ENCODE data around the gene C14orf119. TPM values are rescaled to one million over a fixed set of nuclear protein-coding genes. Genes with fewer than 3 reads are reported as not detected.
"Not testable (repeated sequence)": the region's sequence is repeated elsewhere in the genome, so short reads cannot be mapped to it uniquely, and the experiment has no call there.

The C14orf119 gene
- total RNA-seq, 2 donors from 2014 or later, result 18.0 to 18.4 TPM

- Histone ChIP-seq H3K4me3 (no peak overlapping the region), H3K4me1 (ENCODE audit: control insufficient read depth in 1 of 2, low read depth in 2 of 2) (no peaks in the 10 kb centered on the region), H3K9me3 (no peaks in the 10 kb centered on the region), H3K36me3 (no peaks in the 10 kb centered on the region), H3K27ac (no peak overlapping the region), H3K27me3 (replicated peaks; ENCODE audit: insufficient read depth) (no peaks in the 10 kb centered on the region)
- ATAC-seq (ENCODE audit: insufficient number of reproducible peaks, low FRiP score, low read depth), result no peak
- DNase-seq (ENCODE audit: low spot score), result no peak
- no peak for TF ChIP-seq CTCF (IDR thresholded peaks at IDR 0.05)
Measured at GRCh38 chr14:23106747-23107045, 11.4 kb downstream of the C14orf119 start.

- H3K36me3 ChIP-seq; H3K4me3 ChIP-seq; ATAC-seq (ENCODE audit: insufficient number of reproducible peaks, low FRiP score, low read depth); H3K27me3 ChIP-seq (replicated peaks; ENCODE audit: insufficient read depth); DNase-seq (ENCODE audit: low spot score); H3K4me1 ChIP-seq (ENCODE audit: control insufficient read depth in 1 of 2, low read depth in 2 of 2); H3K9me3 ChIP-seq; H3K27ac ChIP-seq: not testable (repeated sequence)
Measured at GRCh38 chr14:23107620-23108019, 12.3 kb downstream of the C14orf119 start.

GRCh38 chr14:23108169-23108568 lies 12.9 kb downstream of the C14orf119 start:
- H3K9me3 ChIP-seq; H3K4me1 ChIP-seq (ENCODE audit: control insufficient read depth in 1 of 2, low read depth in 2 of 2); DNase-seq (ENCODE audit: low spot score); H3K27ac ChIP-seq; H3K27me3 ChIP-seq (replicated peaks; ENCODE audit: insufficient read depth); H3K4me3 ChIP-seq; H3K36me3 ChIP-seq; ATAC-seq (ENCODE audit: insufficient number of reproducible peaks, low FRiP score, low read depth): not testable (repeated sequence)

GRCh38 chr14:23109769-23110168 lies 14.5 kb downstream of the C14orf119 start:
- Histone ChIP-seq H3K27ac (no peak overlapping the region), H3K27me3 (replicated peaks; ENCODE audit: insufficient read depth) (no peaks in the 10 kb centered on the region), H3K4me3 (no peak overlapping the region), H3K4me1 (ENCODE audit: control insufficient read depth in 1 of 2, low read depth in 2 of 2) (no peaks in the 10 kb centered on the region), H3K9me3 (no peaks in the 10 kb centered on the region), H3K36me3 (no peaks in the 10 kb centered on the region)
- DNase-seq (ENCODE audit: low spot score), result no peak
- ATAC-seq (ENCODE audit: insufficient number of reproducible peaks, low FRiP score, low read depth), result no peak
- TF ChIP-seq CTCF (IDR thresholded peaks at IDR 0.05), result no peak

- no peaks in the 10 kb centered on the region for H3K9me3 ChIP-seq
- TF ChIP-seq CTCF (IDR thresholded peaks at IDR 0.05), result no peak
- ATAC-seq (ENCODE audit: insufficient number of reproducible peaks, low FRiP score, low read depth), result no peak
- H3K27me3 ChIP-seq (replicated peaks; ENCODE audit: insufficient read depth), result no peaks in the 10 kb centered on the region
- no peak for DNase-seq (ENCODE audit: low spot score)
- no peak overlapping the region for H3K27ac ChIP-seq
- no peaks in the 10 kb centered on the region for H3K4me1 ChIP-seq (ENCODE audit: control insufficient read depth in 1 of 2, low read depth in 2 of 2)
- H3K36me3 ChIP-seq, result no peaks in the 10 kb centered on the region
- H3K4me3 ChIP-seq, result no peak overlapping the region
Measured at GRCh38 chr14:23110579-23111365, 15.5 kb downstream of the C14orf119 start.

- no peak for TF ChIP-seq CTCF (IDR thresholded peaks at IDR 0.05)
- H3K27ac ChIP-seq, result no peak overlapping the region
- ATAC-seq (ENCODE audit: insufficient number of reproducible peaks, low FRiP score, low read depth) (no peak), DNase-seq (ENCODE audit: low spot score) (no peak)
- H3K4me1 ChIP-seq (ENCODE audit: control insufficient read depth in 1 of 2, low read depth in 2 of 2), result no peaks in the 10 kb centered on the region
- H3K4me3 ChIP-seq, result no peak overlapping the region
- H3K27me3 ChIP-seq (replicated peaks; ENCODE audit: insufficient read depth), result no peaks in the 10 kb centered on the region
- H3K9me3 ChIP-seq, result no peaks in the 10 kb centered on the region
- H3K36me3 ChIP-seq, result no peaks in the 10 kb centered on the region
Measured at GRCh38 chr14:23112359-23113178, 17.3 kb downstream of the C14orf119 start.
